ENCODE measurements around the gene RAB5B. TPM values are rescaled to one million over a fixed set of nuclear protein-coding genes. Genes with fewer than 3 reads are reported as not detected.

RAB5B gene
- total RNA-seq, 1 experiment from 2014 or later, result 73.9 TPM

- TF ChIP-seq CTCF (conservative IDR thresholded peaks at IDR 0.05; ENCODE audit: low read depth, low read length) (peak; percentile 96), EZH2 (IDR thresholded peaks at IDR 0.05; ENCODE audit: borderline replicate concordance, low read depth, low read length, poor library complexity, severe bottlenecking) (no peak)
- ChIA-PET CTCF (interaction anchor here (0.6 to 0.7 kb wide), 5 partner anchors 10 to 188 kb away, joined by 3 to 10 read pairs (median 3); no protein-coding TSS in a partner anchor), POLR2A (ENCODE audit: low non-redundant PET) (interaction anchor here (0.7 kb wide), 1 partner anchor 47 kb away, joined by 3 read pairs; the partner anchor contains the start of gene RAB5B)
- Histone ChIP-seq H3K27ac (ENCODE audit: low read depth, low read length, poor library complexity, severe bottlenecking) (peak overlapping the region; percentile 95), H3K27me3 (replicated peaks; ENCODE audit: insufficient read depth, low read depth, low read length, poor library complexity) (no peaks in the 10 kb centered on the region), H3K36me3 (ENCODE audit: insufficient read depth, low read length, poor library complexity, severe bottlenecking) (peaks cover 5% of the 10 kb centered on the region), H3K4me1 (ENCODE audit: insufficient read depth, low read length, poor library complexity, severe bottlenecking) (peaks cover 32% of the 10 kb centered on the region), H3K9me3 (ENCODE audit: low read depth, low read length, poor library complexity, severe bottlenecking) (no peaks in the 10 kb centered on the region), H3K4me3 (ENCODE audit: low read depth, low read length, poor library complexity, severe bottlenecking) (peak overlapping the region; percentile 91)
- BruUV-seq (replicated peaks), result no TSS peak
- DNase-seq (ENCODE audit: low spot score), result peak; percentile 97
- intact Hi-C loops (cut with micrococcal nuclease; ENCODE audit: unreplicated experiment), result loop anchor here (2.0 kb wide), 3 partner anchors 96 to 188 kb away; no protein-coding TSS in a partner anchor
Observed at GRCh38 chr12:55926738-55927587, 46.9 kb upstream of the RAB5B start.

- H3K27me3 ChIP-seq (replicated peaks; ENCODE audit: insufficient read depth, low read depth, low read length, poor library complexity), result no peaks in the 10 kb centered on the region
- POLR2A ChIA-PET (ENCODE audit: low non-redundant PET), result no interaction called here
- BruUV-seq (replicated peaks), result TSS peak; percentile 79
- TF ChIP-seq EZH2 (IDR thresholded peaks at IDR 0.05; ENCODE audit: borderline replicate concordance, low read depth, low read length, poor library complexity, severe bottlenecking) (no peak), CTCF (conservative IDR thresholded peaks at IDR 0.05; ENCODE audit: low read depth, low read length) (no peak)
- H3K4me1 ChIP-seq (ENCODE audit: insufficient read depth, low read length, poor library complexity, severe bottlenecking), result peaks cover 32% of the 10 kb centered on the region
- no peaks in the 10 kb centered on the region for H3K36me3 ChIP-seq (ENCODE audit: insufficient read depth, low read length, poor library complexity, severe bottlenecking)
- H3K27ac ChIP-seq (ENCODE audit: low read depth, low read length, poor library complexity, severe bottlenecking), result peak within 1 kb of the TSS; percentile 95
- DNase-seq (ENCODE audit: low spot score), result peak; percentile 70
- CTCF ChIA-PET, result interaction anchor here (0.6 to 0.7 kb wide), 3 partner anchors 103 to 189 kb away, joined by 3 to 10 read pairs (median 7); no protein-coding TSS in a partner anchor
- H3K4me3 ChIP-seq (ENCODE audit: low read depth, low read length, poor library complexity, severe bottlenecking), result peak within 1 kb of the TSS; percentile 91
- H3K9me3 ChIP-seq (ENCODE audit: low read depth, low read length, poor library complexity, severe bottlenecking), result no peaks in the 10 kb centered on the region
- intact Hi-C loops (cut with micrococcal nuclease; ENCODE audit: unreplicated experiment), result loop anchor here (2.0 kb wide), 3 partner anchors 97 to 189 kb away; no protein-coding TSS in a partner anchor
Observed at GRCh38 chr12:55927588-55928502, 46.0 kb upstream of the RAB5B start, which contains the start of gene PYM1. Gene PYM1, minus strand, starts transcription at chr12:55927894. Its CDS starts 133 bp downstream, at chr12:55927761.

- H3K27ac ChIP-seq (ENCODE audit: low read depth, low read length, poor library complexity, severe bottlenecking), result peak overlapping the region; percentile 52
- no peak for DNase-seq (ENCODE audit: low spot score)
- no peak overlapping the region for H3K4me3 ChIP-seq (ENCODE audit: low read depth, low read length, poor library complexity, severe bottlenecking)
- TF ChIP-seq CTCF (conservative IDR thresholded peaks at IDR 0.05; ENCODE audit: low read depth, low read length), result no peak
- TF ChIP-seq EZH2 (IDR thresholded peaks at IDR 0.05; ENCODE audit: borderline replicate concordance, low read depth, low read length, poor library complexity, severe bottlenecking), result no peak
- no peaks in the 10 kb centered on the region for H3K27me3 ChIP-seq (replicated peaks; ENCODE audit: insufficient read depth, low read depth, low read length, poor library complexity)
- ChIA-PET POLR2A (ENCODE audit: low non-redundant PET) (no interaction called here), CTCF (interaction anchor here (1.3 kb wide), 1 partner anchor 10 kb away, joined by 7 read pairs; no protein-coding TSS in a partner anchor)
- no TSS peak for BruUV-seq (replicated peaks)
- H3K9me3 ChIP-seq (ENCODE audit: low read depth, low read length, poor library complexity, severe bottlenecking), result no peaks in the 10 kb centered on the region
- intact Hi-C loops (cut with micrococcal nuclease; ENCODE audit: unreplicated experiment), result no loop called here
- H3K36me3 ChIP-seq (ENCODE audit: insufficient read depth, low read length, poor library complexity, severe bottlenecking), result no peaks in the 10 kb centered on the region
- peaks cover 47% of the 10 kb centered on the region for H3K4me1 ChIP-seq (ENCODE audit: insufficient read depth, low read length, poor library complexity, severe bottlenecking)
Observed at GRCh38 chr12:55929306-55929791, 44.5 kb upstream of the RAB5B start.

Data from A673 (cell line).